ENCODE data around the gene TMED5. TPM values are rescaled to one million over a fixed set of nuclear protein-coding genes. Genes with fewer than 3 reads are reported as not detected.

TMED5 gene
- total and polyA plus RNA-seq, 2 of the 4 experiments (the other 2 are of a cell fraction): 20.1 to 38.1 TPM

GRCh38 chr1:93151474-93151873, 28.7 kb downstream of the TMED5 start:
- Histone ChIP-seq H3K56ac (ENCODE audit: extremely low read depth, insufficient read depth, low read length) (no peak overlapping the region), H3K4me3 (ENCODE audit: insufficient read depth, low read depth, low read length) (no peak overlapping the region), H2AK9ac (replicated peaks; ENCODE audit: low read depth, low read length, poor library complexity) (no peak overlapping the region), H3K9me1 (ENCODE audit: insufficient read depth, low read length) (peaks cover 6% of the 10 kb centered on the region; the same call in 1 of the 2 replicates), H3K9me3 (ENCODE audit: control insufficient read depth, insufficient read depth, low read length) (no peaks in the 10 kb centered on the region), H2BK120ac (ENCODE audit: low read depth, low read length) (no peak overlapping the region), H2BK15ac (ENCODE audit: low read depth, low read length) (no peak overlapping the region), H3K4me2 (ENCODE audit: low read depth, low read length) (no peak overlapping the region), H3K9ac (ENCODE audit: low read depth, low read length) (no peak overlapping the region), H4K5ac (ENCODE audit: low read depth, low read length) (no peak overlapping the region), H2BK5ac (ENCODE audit: low read depth, low read length, poor library complexity, severe bottlenecking) (no peak overlapping the region), H3K4me1 (ENCODE audit: control insufficient read depth, insufficient read depth, low read length) (no peaks in the 10 kb centered on the region), H2BK20ac (ENCODE audit: low read depth, low read length) (no peak overlapping the region), H3K79me1 (ENCODE audit: low read depth in 1 of 2, low read length in 2 of 2) (peaks cover 17 to 36% of the 10 kb centered on the region in 2 experiments; a peak in 3 of 4 replicates), H3K27me3 (ENCODE audit: control insufficient read depth, insufficient read depth, low read length) (no peaks in the 10 kb centered on the region), H3K23ac (ENCODE audit: low read depth, low read length) (no peak overlapping the region), H2AK5ac (ENCODE audit: low read depth, low read length) (no peak overlapping the region), H3K27ac (ENCODE audit: insufficient read depth, low read length) (no peak overlapping the region), H4K91ac (ENCODE audit: insufficient read depth, low read depth, low read length) (no peak overlapping the region), H4K8ac (ENCODE audit: low read depth in 2 of 2, low read length in 2 of 2) (no peak overlapping the region), H2AFZ (replicated peaks; ENCODE audit: low read length, poor library complexity) (no peak overlapping the region), H3K18ac (ENCODE audit: low read depth, low read length) (no peak overlapping the region), H3K4ac (ENCODE audit: low read depth, low read length) (no peak overlapping the region), H3K36me3 (ENCODE audit: control insufficient read depth, insufficient read depth, low read length) (peaks cover 16% of the 10 kb centered on the region), H4K20me1 (ENCODE audit: insufficient read depth, low read length) (no peaks in the 10 kb centered on the region; the same call in 1 of the 2 replicates), H3K14ac (replicated peaks; ENCODE audit: low read depth, low read length) (no peak overlapping the region)
- TF ChIP-seq SMC3 (IDR thresholded peaks at IDR 0.05; ENCODE audit: low read depth, low read length): no peak
- TF ChIP-seq NFE2L2 (IDR thresholded peaks at IDR 0.05; ENCODE audit: low read depth, low read length): no peak
- TF ChIP-seq, protein P1, sequence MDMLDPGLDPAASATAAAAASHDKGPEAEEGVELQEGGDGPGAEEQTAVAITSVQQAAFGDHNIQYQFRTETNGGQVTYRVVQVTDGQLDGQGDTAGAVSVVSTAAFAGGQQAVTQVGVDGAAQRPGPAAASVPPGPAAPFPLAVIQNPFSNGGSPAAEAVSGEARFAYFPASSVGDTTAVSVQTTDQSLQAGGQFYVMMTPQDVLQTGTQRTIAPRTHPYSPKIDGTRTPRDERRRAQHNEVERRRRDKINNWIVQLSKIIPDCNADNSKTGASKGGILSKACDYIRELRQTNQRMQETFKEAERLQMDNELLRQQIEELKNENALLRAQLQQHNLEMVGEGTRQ (IDR thresholded peaks at IDR 0.05; ENCODE audit: low read depth, low read length): no peak
- TF ChIP-seq CHD1 (IDR thresholded peaks at IDR 0.05; ENCODE audit: low read depth, low read length): no peak
- TF ChIP-seq RCOR1 (IDR thresholded peaks at IDR 0.05; ENCODE audit: insufficient replicate concordance, low read length): no peak
- ATAC-seq (ENCODE audit: low read depth) (no peak), DNase-seq (no peak)
- CTCF ChIA-PET: no interaction called here
- in situ Hi-C loops (cut with MboI; ENCODE audit: low sequenced_read_pairs): no loop called here
- intact Hi-C loops (cut with micrococcal nuclease): no loop called here
- POLR2A ChIA-PET (ENCODE audit: unreplicated experiment): no interaction called here
- BruUV-seq (replicated peaks): no TSS peak
- dilution Hi-C loops (cut with HindIII; ENCODE audit: low sequenced_read_pairs, unreplicated experiment): no loop called here

Measured in IMR-90 (cell line).